Neural progenitor cell (in vitro differentiated cells): Measurements from ENCODE around the gene CUL2.

Experiments used
- EZH2 ChIP-seq: fragments of 200-600 bp; sonication (generic); IDR thresholded peaks from 2 replicates; pipeline ENCODE4 v1.6.1; 2017; ENCODE audit warnings: antibody characterized with exemption, mild to moderate bottlenecking, moderate library complexity
- TF ChIP-seq, protein P1 (sequence below): fragments of 200-600 bp; sonication (generic); IDR thresholded peaks from 2 replicates; pipeline ENCODE4 v1.5.1; 2017; ENCODE audit warnings: antibody characterized with exemption, mild to moderate bottlenecking

DNA sequence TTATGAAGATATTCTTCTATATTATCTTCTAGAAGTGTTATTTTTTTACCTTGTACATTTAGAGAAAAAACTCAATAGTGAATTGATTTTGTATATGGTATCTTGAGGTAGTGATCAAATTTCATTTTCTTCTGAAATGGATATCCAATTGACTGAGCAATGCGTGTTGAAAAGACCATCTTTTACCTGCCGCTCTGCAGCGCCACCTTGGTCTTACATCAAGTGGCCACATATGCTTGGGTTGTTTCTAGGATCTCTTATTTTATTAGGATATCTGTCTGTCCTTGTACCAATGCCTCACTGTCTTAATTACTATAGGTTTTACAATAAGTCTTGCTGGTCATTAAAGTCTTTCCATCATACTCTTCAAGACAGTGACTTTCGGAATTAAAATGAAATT, 53.0 kb downstream of the CUL2 start:
- TF ChIP-seq, protein P1, sequence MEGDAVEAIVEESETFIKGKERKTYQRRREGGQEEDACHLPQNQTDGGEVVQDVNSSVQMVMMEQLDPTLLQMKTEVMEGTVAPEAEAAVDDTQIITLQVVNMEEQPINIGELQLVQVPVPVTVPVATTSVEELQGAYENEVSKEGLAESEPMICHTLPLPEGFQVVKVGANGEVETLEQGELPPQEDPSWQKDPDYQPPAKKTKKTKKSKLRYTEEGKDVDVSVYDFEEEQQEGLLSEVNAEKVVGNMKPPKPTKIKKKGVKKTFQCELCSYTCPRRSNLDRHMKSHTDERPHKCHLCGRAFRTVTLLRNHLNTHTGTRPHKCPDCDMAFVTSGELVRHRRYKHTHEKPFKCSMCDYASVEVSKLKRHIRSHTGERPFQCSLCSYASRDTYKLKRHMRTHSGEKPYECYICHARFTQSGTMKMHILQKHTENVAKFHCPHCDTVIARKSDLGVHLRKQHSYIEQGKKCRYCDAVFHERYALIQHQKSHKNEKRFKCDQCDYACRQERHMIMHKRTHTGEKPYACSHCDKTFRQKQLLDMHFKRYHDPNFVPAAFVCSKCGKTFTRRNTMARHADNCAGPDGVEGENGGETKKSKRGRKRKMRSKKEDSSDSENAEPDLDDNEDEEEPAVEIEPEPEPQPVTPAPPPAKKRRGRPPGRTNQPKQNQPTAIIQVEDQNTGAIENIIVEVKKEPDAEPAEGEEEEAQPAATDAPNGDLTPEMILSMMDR: no peak
- TF ChIP-seq EZH2: no peak
